Body of pancreas (tissue), 4 donors: ENCODE results near the gene MAL. TPM values are rescaled to one million over a fixed set of nuclear protein-coding genes. Genes with fewer than 3 reads are reported as not detected.
A peak's percentile ranks its signal among the peaks of the same experiment; 100 is the strongest.

Experiments
- ATAC-seq: fragments of 150-250 bp; one replicate; pipeline ENCODE4 v1.9.1; 2016
- DNase-seq, 4 donors: peaks; one replicate each; pipeline ENCODE4 v3.0.0-alpha.2; 2019
- H3K27ac ChIP-seq, 4 donors: fragments of 200-600 bp; sonication (generic); 1 replicate in 3 of 4; 2 replicates in 1 of 4; pipeline versions ENCODE4 v1.5.1 to v1.6.1; 2016 to 2019; ENCODE audit warnings: mild to moderate bottlenecking in 1 of 4, mixed read lengths in 1 of 4, moderate library complexity in 1 of 4
- H3K27me3 ChIP-seq, 2 donors: fragments of 200-600 bp; sonication (generic); one replicate each; pipeline ENCODE4 v1.6.0; 2016; ENCODE audit warnings: mild to moderate bottlenecking in 1 of 2
- H3K36me3 ChIP-seq, 2 donors: fragments of 200-600 bp; sonication (generic); replicated peaks in 1 of 2; 2 replicates each; pipeline ENCODE4 v1.5.1; 2016; ENCODE audit warnings: low read depth in 2 of 2; ENCODE audit not compliant: insufficient read depth in 1 of 2
- H3K4me1 ChIP-seq: fragments of 200-600 bp; sonication (generic); one replicate; pipeline ENCODE4 v1.6.0; 2016
- H3K4me3 ChIP-seq, 2 donors: fragments of 200-600 bp; sonication (generic); 1 replicate in 1 of 2; 2 replicates in 1 of 2; pipeline ENCODE4 v1.5.1; 2016 to 2019
- H3K9me3 ChIP-seq, 3 donors: fragments of 200-600 bp; sonication (generic); 1 replicate in 2 of 3; 2 replicates in 1 of 3; pipeline ENCODE4 v1.5.1; 2016
- POLR2A ChIP-seq, 3 donors: fragments of 450-650 bp; IDR thresholded peaks; one replicate each; pipeline ENCODE4 v1.6.1; 2016; ENCODE audit warnings: antibody characterized with exemption in 3 of 3, mild to moderate bottlenecking in 2 of 3
- WGBS, 2 donors: methylation state at CpG; one replicate each; pipeline ENCODE4 v1.1.5; 2017; 5-methylcytosine and 5-hydroxymethylcytosine counted together
- intact Hi-C: fragments of 100-400 bp; cut with DNase I; formaldehyde crosslinking; loops from one replicate; pipeline ENCODE4 v1.15.1; 2023
- total RNA-seq, 2 donors: library from RNA; depleted of rRNA; stranded (reverse); fragments of >200 nt; gene quantifications; one replicate each; pipeline ENCODE4 v1.1.0, GENCODE V29; 2016
- TF ChIP-seq, protein P1 (sequence below), 7 experiments: fragments of 450-650 bp in 4 of 7; fragments of 200-600 bp in 3 of 7; sonication (generic) in 3 of 7; IDR thresholded peaks; one replicate each; pipeline ENCODE4 v1.5.1; 2016 to 2019; ENCODE audit warnings: antibody characterized with exemption in 7 of 7

The MAL gene
- total RNA-seq, 2 donors from 2014 or later: not detected

- no peaks in the 10 kb centered on the region for H3K9me3 ChIP-seq
- intact Hi-C loops: no loop called here
- H3K4me1 ChIP-seq: no peaks in the 10 kb centered on the region
- DNase-seq (peak; percentile 65 to 79 (median 72)), ATAC-seq (peak; percentile 71)
- H3K27ac ChIP-seq: no peak overlapping the region
- H3K27me3 ChIP-seq: no peaks in the 10 kb centered on the region
- H3K4me3 ChIP-seq: no peak overlapping the region
- 48 to 51% methylated on average over 3 of the region's 3 CpGs for WGBS, 2 donors
- no peak for TF ChIP-seq POLR2A (IDR thresholded peaks at IDR 0.05)
- TF ChIP-seq, protein P1, sequence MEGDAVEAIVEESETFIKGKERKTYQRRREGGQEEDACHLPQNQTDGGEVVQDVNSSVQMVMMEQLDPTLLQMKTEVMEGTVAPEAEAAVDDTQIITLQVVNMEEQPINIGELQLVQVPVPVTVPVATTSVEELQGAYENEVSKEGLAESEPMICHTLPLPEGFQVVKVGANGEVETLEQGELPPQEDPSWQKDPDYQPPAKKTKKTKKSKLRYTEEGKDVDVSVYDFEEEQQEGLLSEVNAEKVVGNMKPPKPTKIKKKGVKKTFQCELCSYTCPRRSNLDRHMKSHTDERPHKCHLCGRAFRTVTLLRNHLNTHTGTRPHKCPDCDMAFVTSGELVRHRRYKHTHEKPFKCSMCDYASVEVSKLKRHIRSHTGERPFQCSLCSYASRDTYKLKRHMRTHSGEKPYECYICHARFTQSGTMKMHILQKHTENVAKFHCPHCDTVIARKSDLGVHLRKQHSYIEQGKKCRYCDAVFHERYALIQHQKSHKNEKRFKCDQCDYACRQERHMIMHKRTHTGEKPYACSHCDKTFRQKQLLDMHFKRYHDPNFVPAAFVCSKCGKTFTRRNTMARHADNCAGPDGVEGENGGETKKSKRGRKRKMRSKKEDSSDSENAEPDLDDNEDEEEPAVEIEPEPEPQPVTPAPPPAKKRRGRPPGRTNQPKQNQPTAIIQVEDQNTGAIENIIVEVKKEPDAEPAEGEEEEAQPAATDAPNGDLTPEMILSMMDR (IDR thresholded peaks at IDR 0.05): peak; percentile 44 to 64 (median 57)
- H3K36me3 ChIP-seq: no peaks in the 10 kb centered on the region
Observed at GRCh38 chr2:94986392-94986963, 39.0 kb upstream of the MAL start.

GRCh38 chr2:94987074-94988020 lies 38.2 kb upstream of the MAL start:
- Histone ChIP-seq H3K27me3 (no peaks in the 10 kb centered on the region), H3K4me1 (no peaks in the 10 kb centered on the region), H3K4me3 (no peak overlapping the region), H3K9me3 (no peaks in the 10 kb centered on the region), H3K36me3 (no peaks in the 10 kb centered on the region), H3K27ac (no peak overlapping the region)
- DNase-seq: no peak
- TF ChIP-seq, protein P1 (IDR thresholded peaks at IDR 0.05): no peak
- TF ChIP-seq POLR2A (IDR thresholded peaks at IDR 0.05): no peak
- intact Hi-C loops: no loop called here
- 60 to 65% methylated on average over 11 to 15 of the region's 15 CpGs for WGBS, 2 donors
- ATAC-seq: no peak

DNA sequence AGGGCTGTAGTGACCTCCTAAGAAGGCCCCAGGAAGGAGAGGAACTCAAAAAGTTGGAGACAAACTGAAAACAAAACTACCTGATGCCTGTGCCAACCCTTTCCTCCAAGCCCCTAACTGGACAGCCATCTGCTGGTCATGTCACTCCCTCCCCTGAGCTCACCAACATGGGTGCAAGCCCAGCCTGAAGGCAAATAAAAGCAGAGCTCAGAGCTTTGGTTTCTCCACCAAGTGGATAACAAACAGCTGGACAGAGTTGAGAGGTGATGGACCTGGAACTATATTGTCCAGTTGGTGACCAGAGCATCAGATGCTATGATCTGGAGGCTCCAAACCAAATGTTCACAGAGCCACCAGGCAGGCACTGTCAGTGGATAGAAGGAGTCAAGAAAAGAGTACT lies 34.6 kb upstream of the MAL start:
- Histone ChIP-seq H3K27ac (no peak overlapping the region), H3K36me3 (no peaks in the 10 kb centered on the region), H3K4me1 (no peaks in the 10 kb centered on the region), H3K4me3 (no peak overlapping the region), H3K9me3 (no peaks in the 10 kb centered on the region), H3K27me3 (no peaks in the 10 kb centered on the region)
- intact Hi-C loops: no loop called here
- no peak for ATAC-seq
- TF ChIP-seq POLR2A (IDR thresholded peaks at IDR 0.05): no peak
- TF ChIP-seq, protein P1 (IDR thresholded peaks at IDR 0.05): no peak
- DNase-seq: no peak

DNA sequence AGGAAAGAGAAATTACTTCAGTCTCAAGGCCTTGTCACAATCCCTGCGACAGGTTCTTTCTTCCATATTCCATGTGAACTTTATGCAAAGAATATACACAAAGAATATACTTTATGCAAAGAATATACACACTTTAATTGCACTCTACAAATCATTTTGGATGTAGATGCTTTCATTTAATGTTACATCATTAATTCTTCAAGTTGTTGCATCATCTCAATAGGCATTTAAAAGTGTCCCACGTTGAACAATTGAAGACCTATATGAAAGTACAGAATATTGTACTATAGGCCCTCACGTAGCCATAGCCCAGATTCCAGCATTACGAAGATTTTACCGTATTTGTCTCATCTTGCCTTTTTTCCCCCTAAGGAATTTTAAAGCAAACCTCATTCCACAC lies 33.1 kb upstream of the MAL start:
- Histone ChIP-seq H3K9me3 (no peaks in the 10 kb centered on the region), H3K4me3 (no peak overlapping the region), H3K4me1 (no peaks in the 10 kb centered on the region), H3K36me3 (no peaks in the 10 kb centered on the region), H3K27me3 (no peaks in the 10 kb centered on the region), H3K27ac (no peak overlapping the region)
- ATAC-seq (no peak), DNase-seq (no peak)
- 63 to 64% methylated on average over 5 of the region's 5 CpGs for WGBS, 2 donors
- intact Hi-C loops: no loop called here
- TF ChIP-seq, protein P1 (IDR thresholded peaks at IDR 0.05): no peak
- no peak for TF ChIP-seq POLR2A (IDR thresholded peaks at IDR 0.05)
